Panc1 (cell line): Measurements from ENCODE around the gene NR0B2.

ENCODE experiments used
- CTCF ChIP-seq: fragments of 450-650 bp; IDR thresholded peaks from 2 replicates; pipeline ENCODE4 v1.5.1; 2017; ENCODE audit warnings: mild to moderate bottlenecking
- POLR2AphosphoS5 ChIP-seq: IDR thresholded peaks from 2 replicates; pipeline ENCODE4 v1.6.1; 2012; ENCODE audit warnings: mild to moderate bottlenecking, low read depth, low read length, moderate library complexity
- REST ChIP-seq, 2 experiments: IDR thresholded peaks; 2 replicates each; pipeline ENCODE4 v1.6.1; 2011 to 2012; ENCODE audit warnings: low read depth in 2 of 2, control low read depth in 1 of 2, low read length in 1 of 2, mild to moderate bottlenecking in 1 of 2, moderate library complexity in 1 of 2; ENCODE audit not compliant: insufficient read depth in 1 of 2
- SIN3A ChIP-seq: IDR thresholded peaks from 2 replicates; pipeline ENCODE4 v1.6.1; 2012; ENCODE audit warnings: low read depth, mild to moderate bottlenecking, low read length, moderate library complexity, borderline replicate concordance; ENCODE audit not compliant: insufficient read depth
- TCF7L2 ChIP-seq: IDR thresholded peaks from 2 replicates; pipeline ENCODE4 v1.6.1; 2011; ENCODE audit warnings: mild to moderate bottlenecking, low read depth, low read length, inconsistent platforms

- TF ChIP-seq POLR2AphosphoS5: no peak
- TF ChIP-seq CTCF: no peak
- no peak for TF ChIP-seq REST (IDR thresholded peaks at IDR 0.05; ENCODE audit: insufficient read depth in 1 of 2, low read depth in 2 of 2, low read length in 1 of 2)
- TF ChIP-seq TCF7L2: no peak
- no peak for TF ChIP-seq SIN3A
Observed at GRCh38 chr1:26894263-26894662, 19.5 kb downstream of the NR0B2 start.
